ENCODE results near the gene HEATR3.
"Not testable (repeated sequence)": the region's sequence is repeated elsewhere in the genome, so short reads cannot be mapped to it uniquely, and the experiment has no call there.

Gene HEATR3

DNA sequence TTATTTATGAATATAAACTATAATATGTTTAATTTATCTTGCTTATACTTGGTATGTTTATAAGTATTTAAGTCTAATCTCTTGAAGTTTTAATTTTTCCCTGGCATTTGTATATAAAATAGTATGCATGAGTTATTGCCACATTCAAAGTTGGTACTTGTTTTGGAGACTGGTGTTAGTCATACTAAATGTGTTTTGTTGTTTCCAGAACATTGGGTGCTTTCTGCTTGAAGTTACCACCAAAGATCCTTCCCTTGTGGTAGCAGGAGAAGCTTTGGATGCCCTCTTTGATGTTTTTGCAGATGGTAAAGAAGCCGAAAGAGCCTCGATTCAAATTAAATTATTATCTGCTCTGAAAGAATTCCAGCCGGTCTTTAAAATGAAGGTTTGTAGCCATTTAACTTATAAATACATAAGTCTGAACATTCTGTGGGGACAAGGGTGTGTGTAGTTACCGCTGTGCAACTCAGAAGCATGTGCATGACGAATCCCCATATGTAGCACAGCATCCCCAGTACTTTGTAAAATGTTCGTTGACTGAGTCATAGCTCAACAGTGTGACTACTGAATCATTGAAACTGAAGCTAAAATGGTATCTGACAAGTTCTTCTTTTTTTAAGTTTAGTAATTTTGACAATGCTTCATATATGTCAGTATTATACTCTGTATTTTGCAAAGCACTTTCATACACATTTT lies 36.4 kb downstream of the HEATR3 start:
- DNase-seq, result no peak

DNA sequence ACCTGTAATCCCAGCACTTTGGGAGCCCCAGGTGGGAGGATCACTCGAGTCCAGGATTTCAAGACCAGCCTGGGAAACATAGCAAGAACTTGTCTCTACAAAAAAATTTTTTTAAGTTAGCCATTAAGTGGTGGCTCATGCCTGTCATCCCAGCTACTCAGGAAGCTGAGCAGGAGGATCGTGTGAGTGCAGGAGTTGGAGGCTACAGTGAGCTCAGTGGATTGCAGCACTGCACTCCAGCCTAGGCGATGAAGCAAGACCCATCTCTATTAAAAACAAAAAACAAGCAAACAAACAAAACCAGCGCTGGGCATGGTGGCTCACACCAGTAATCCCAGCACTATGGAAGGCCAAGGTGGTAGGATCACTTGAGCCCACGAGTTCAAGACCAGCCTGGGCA lies 38.0 kb downstream of the HEATR3 start:
- no peak for DNase-seq

GRCh38 chr16:50114357-50115129 lies 48.8 kb downstream of the HEATR3 start:
- no peak for DNase-seq

DNA sequence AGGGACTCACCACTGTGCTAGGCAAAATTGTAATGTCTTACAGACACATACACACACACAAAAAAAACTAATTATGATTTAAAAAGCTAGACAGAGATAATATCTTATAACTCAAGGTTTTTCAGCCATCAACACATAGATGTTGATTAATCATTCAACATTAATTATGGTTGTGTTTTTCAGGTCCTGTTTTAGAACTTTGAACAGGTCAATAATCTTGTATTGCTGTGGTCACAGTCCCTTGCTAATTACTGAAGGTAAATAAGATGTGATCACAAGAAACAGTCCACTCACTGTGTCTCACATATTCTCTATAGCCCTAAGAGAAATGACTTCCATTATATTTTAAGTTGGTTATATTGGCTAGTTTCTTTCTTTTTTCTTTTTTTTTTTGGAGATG lies 54.9 kb downstream of the HEATR3 start:
- no peak for DNase-seq

DNA sequence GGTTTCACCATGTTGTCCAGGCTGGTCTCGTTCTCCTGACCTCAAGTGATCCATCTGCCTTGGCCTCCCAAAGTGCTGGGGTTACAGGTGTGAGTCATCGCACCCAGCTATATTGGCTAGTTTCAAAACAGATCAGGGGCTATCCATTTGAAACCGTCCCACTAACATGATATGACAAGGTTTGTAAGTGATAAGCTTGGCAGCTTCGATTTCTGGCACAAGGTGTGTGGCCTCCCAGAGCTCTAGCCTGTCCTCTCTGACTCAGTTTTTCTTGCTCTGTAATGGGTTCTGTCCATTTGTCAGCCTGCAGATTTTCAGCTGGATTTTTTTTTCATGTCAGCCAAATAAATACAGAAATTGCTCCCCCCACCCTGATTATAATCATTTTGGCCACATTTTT lies 55.5 kb downstream of the HEATR3 start:
- DNase-seq, result no peak

GRCh38 chr16:50121721-50122445 lies 56.1 kb downstream of the HEATR3 start:
- no peak for DNase-seq

GRCh38 chr16:50123417-50123816 lies 57.6 kb downstream of the HEATR3 start:
- DNase-seq, result no peak

GRCh38 chr16:50124769-50125168 lies 59.0 kb downstream of the HEATR3 start:
- DNase-seq, result no peak

DNA sequence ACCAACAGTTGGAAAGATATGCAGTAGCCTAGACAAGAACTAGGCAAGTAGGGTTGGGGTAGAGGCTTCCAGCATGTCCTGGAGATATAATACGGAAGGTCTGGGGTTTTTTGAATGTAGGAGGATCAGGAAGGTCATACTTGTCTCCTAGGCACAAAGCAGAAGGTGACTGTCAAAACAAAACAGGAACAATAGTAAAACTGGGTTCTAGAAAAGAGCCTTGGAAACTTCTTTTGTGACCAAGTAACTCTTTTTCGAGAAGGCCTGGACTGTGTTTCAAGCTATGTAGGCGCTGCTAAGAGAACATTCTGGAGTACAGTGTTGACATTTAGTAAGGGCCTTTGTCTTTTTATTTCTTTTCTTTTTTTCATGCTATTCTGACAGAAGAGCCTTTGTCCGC lies 60.4 kb downstream of the HEATR3 start:
- DNase-seq, result no peak

DNA sequence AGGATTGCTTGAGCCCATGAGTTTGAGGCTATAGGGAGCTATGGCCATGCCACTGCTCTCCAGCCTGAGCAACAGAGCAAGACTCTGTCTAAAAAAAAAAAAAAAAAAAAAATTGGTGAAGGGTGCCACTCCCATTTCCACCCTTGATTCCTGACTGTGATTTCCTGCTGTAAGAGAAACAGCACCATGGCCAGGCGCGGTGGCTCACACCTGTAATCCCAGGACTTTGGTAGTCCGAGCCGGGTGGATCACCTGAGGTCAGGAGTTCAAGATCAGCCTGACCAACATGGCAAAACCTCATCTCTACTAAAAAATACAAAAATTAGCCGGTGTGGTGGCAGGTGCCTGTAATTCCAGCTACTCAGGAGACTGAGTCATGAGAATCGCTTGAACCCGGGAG lies 66.8 kb downstream of the HEATR3 start:
- not testable (repeated sequence) for DNase-seq

DNA sequence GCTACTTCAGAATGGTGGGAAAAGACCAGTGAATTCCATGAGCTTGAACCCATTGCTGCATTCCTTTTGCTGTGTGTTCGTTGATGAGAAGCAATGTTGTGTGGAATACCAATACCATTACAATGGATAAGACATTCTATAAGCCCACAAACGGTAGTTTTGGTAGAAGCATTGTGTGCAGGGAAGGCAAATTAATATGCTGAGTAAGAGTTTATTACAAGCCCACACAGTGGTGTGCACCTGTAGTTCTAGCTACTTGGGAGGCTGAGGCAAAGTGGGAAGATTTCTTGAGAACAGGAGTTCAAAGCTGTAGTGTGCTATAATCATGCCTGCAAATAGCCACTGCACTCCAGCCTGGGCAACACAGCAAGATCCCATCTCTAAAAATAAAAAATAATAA lies 67.4 kb downstream of the HEATR3 start:
- DNase-seq, result no peak

- DNase-seq, result no peak
Observed at GRCh38 chr16:50136399-50136798, 70.6 kb downstream of the HEATR3 start.

GRCh38 chr16:50137268-50137667 lies 71.5 kb downstream of the HEATR3 start:
- no peak for DNase-seq

- DNase-seq, result no peak
Observed at GRCh38 chr16:50139580-50139979, 73.8 kb downstream of the HEATR3 start.

DNA sequence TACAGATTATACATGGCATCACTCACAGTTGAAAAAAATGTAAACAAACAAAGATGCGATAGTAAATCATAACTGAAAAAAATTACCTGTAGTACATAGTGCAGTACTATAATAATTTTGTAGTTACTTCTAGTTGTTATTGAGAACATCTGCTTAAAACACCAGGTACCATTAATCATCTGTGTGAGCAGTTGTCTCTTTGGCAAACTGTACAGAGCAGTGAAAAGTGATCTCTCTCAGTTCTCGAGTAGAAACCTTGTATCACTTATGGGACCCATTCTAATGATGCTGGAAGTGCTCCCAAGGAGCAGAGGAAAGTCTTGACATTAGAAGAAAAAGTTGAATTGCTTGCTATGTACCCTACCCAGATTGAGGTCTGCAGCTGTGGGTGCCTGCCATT lies 78.4 kb downstream of the HEATR3 start:
- no peak for DNase-seq

GRCh38 chr16:50146479-50147435 lies 81.0 kb downstream of the HEATR3 start:
- DNase-seq, result no peak

DNA sequence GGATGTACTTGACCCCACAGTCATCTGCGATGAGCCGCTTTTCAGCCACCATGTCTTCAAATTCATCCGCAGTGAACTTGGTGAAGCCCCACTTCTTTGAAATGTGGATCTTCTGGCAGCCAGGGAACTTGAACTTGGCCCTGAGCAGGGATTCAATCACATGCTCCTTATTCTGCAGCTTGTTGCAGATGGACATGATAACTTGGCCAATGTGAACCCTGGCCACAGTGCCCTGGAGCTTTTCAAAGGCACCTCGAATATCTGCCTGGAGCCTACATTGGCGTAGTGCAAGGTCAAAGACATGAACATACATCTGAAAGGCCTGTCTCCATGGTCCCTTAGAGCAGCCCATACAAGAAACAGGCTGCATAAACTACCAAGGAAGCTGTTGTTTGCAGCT lies 85.6 kb downstream of the HEATR3 start:
- no peak for DNase-seq

DNA sequence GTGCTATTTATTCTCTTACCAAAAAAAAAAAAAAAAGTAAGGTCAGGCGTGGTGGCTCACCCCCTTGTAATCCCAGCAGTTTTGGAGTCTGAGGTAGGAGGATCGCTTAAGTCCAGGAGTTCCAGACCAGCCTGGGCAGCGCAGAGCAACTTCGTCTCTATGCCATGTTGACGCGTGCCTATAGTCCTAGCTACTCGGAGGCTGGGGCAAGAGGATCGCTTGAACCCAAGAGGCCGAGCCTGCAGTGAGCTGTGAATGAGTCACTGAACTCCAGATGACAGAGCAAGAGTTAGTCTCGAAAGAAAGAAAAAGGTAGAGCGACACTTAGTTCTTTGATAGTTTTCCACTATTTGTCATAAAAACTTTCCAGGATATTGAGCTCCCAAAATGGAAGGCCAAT lies 86.0 kb downstream of the HEATR3 start:
- no peak for DNase-seq

DNA sequence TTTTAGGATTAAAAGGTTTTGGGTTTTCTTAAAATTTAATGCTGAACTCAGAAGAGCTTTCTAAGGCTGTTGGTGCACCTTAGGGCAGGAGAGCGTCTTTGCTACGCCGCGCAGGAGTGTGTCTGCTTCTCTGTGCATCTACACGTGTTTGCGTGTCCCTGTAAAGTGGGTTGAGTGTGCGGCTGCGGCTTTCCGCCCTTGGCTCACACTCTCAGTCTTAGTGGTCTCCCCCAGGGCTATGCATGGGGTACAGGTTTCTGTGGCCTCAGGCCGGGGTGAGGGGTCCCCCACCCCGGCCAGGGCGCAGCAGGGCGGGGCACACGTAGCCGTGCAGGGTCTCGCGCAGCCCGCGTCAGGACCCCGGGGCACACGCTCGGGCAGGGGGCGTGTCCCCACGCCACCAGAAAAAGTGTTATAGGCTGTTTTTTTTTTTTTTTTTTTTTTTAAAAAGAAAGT lies 86.6 kb downstream of the HEATR3 start:
- no peak for DNase-seq

- peak; percentile 84 to 91 for DNase-seq
Observed at GRCh38 chr16:50152807-50153595, 87.2 kb downstream of the HEATR3 start, which contains the start of gene TENT4B. Gene TENT4B (plus strand): TSS chr16:50153306. CDS start chr16:50153622, 316 bp downstream.

- DNase-seq, result no peak
Observed at GRCh38 chr16:50153596-50154419, 88.0 kb downstream of the HEATR3 start.
